Measurements from ENCODE around the gene VDAC2.

The VDAC2 gene

GRCh38 chr10:75233444-75234016 lies 22.9 kb downstream of the VDAC2 start:
- peak overlapping the region in 1 of 2 experiments; percentile 77 for H3K27ac ChIP-seq (ENCODE audit: insufficient read depth in 1 of 2, low read depth in 1 of 2, low read length in 2 of 2, poor library complexity in 1 of 2, severe bottlenecking in 2 of 2)
- no peaks in the 10 kb centered on the region for H3K9me3 ChIP-seq (ENCODE audit: control extremely low read depth in 1 of 5, control insufficient read depth in 4 of 5, insufficient read depth in 2 of 5, low read depth in 1 of 5, low read length in 4 of 5)
- POLR2A ChIA-PET, result interaction anchor here (1.2 kb wide), 1 partner anchor 23 kb away, joined by 5 read pairs; the partner anchor contains the start of gene VDAC2
- peak overlapping the region in 5 of 7 experiments; percentile 21 to 79 (median 73) for H3K4me3 ChIP-seq (ENCODE audit: control insufficient read depth in 1 of 7, extremely low read depth in 1 of 7, insufficient read depth in 4 of 7, low read depth in 2 of 7, low read length in 6 of 7)
- 76% methylated on average over 10 of the region's 14 CpGs for WGBS (ENCODE audit: insufficient coverage)
- DNase-seq, result no peak
- CTCF ChIA-PET, result interaction anchor here (0.7 to 5.2 kb wide), 10 partner anchors 8 to 991 kb away, joined by 3 to 46 read pairs (median 6); partner anchors contain the start of gene VDAC2
- H3K4me1 ChIP-seq (ENCODE audit: control extremely low read depth in 1 of 4, control insufficient read depth in 4 of 4, insufficient read depth in 4 of 4, low read length in 3 of 4), result peaks cover 0 to 22% (median 16%) of the 10 kb centered on the region in 4 experiments
- H3K27me3 ChIP-seq (replicated peaks in 2 of 5; ENCODE audit: control insufficient read depth in 4 of 5, insufficient read depth in 5 of 5, low read length in 4 of 5), result no peaks in the 10 kb centered on the region
- peaks cover 4 to 42% (median 31%) of the 10 kb centered on the region in 4 experiments for H3K36me3 ChIP-seq (ENCODE audit: control insufficient read depth in 4 of 4, insufficient read depth in 4 of 4, low read length in 3 of 4)

DNA sequence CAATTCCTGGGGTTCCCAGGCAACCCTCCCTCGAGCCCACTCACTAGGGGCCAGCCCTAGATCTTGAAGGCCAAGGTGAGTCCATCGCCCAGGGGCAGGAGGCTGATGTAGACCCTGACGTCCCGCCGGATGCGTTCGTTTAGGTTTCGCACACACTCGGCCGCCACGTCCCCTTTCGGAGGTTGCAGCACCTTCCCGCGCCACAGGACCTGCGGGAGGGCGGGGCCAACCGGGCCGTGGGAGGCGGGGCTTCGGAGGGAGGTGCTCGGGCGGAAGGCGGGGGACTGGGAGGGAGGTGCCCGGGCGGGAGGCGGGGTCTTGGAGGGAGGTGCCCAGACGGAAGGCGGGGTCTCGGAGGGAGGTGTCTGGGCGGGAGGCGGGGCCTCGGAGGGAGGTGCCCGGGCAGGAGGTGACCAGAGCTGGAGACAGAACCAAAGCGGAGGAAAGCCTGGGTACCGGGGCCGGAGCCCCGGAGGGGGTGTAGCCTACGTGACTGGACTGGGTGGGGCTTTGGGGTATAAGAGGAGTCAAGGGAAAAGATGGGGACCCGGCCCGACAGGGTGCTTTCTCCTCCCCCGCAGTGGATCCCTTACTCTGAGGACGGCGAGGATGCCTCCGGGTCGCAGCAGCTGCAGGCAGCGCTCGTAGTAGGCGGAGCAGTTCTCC lies 23.6 kb downstream of the VDAC2 start:
- no peaks in the 10 kb centered on the region for H3K27me3 ChIP-seq (replicated peaks in 2 of 5; ENCODE audit: control insufficient read depth in 4 of 5, insufficient read depth in 5 of 5, low read length in 4 of 5)
- ChIA-PET CTCF (interaction anchor here (0.7 to 5.2 kb wide), 10 partner anchors 8 to 990 kb away, joined by 3 to 46 read pairs (median 4); partner anchors contain the start of gene VDAC2), POLR2A (interaction anchor here (0.6 to 1.2 kb wide), 2 partner anchors 12 to 24 kb away, joined by 5 to 6 read pairs; partner anchors contain the start of gene VDAC2)
- 2% methylated on average over 35 of the region's 48 CpGs for WGBS (ENCODE audit: insufficient coverage)
- no peaks in the 10 kb centered on the region for H3K9me3 ChIP-seq (ENCODE audit: control extremely low read depth in 1 of 5, control insufficient read depth in 4 of 5, insufficient read depth in 2 of 5, low read depth in 1 of 5, low read length in 4 of 5)
- peaks cover 4 to 36% (median 26%) of the 10 kb centered on the region in 4 experiments for H3K36me3 ChIP-seq (ENCODE audit: control insufficient read depth in 4 of 4, insufficient read depth in 4 of 4, low read length in 3 of 4)
- peak; percentile 91 to 94 (median 94) for DNase-seq
- peak overlapping the region in 1 of 2 experiments; percentile 77 for H3K27ac ChIP-seq (ENCODE audit: insufficient read depth in 1 of 2, low read depth in 1 of 2, low read length in 2 of 2, poor library complexity in 1 of 2, severe bottlenecking in 2 of 2)
- peaks cover 0 to 22% (median 16%) of the 10 kb centered on the region in 4 experiments for H3K4me1 ChIP-seq (ENCODE audit: control extremely low read depth in 1 of 4, control insufficient read depth in 4 of 4, insufficient read depth in 4 of 4, low read length in 3 of 4)
- peak overlapping the region; percentile 50 to 86 (median 78) for H3K4me3 ChIP-seq (ENCODE audit: control insufficient read depth in 1 of 7, extremely low read depth in 1 of 7, insufficient read depth in 4 of 7, low read depth in 2 of 7, low read length in 6 of 7)

GRCh38 chr10:75234683-75235374 lies 24.2 kb downstream of the VDAC2 start:
- Histone ChIP-seq H3K27ac (ENCODE audit: insufficient read depth in 1 of 2, low read depth in 1 of 2, low read length in 2 of 2, poor library complexity in 1 of 2, severe bottlenecking in 2 of 2) (peak overlapping the region in 1 of 2 experiments; percentile 43), H3K4me1 (ENCODE audit: control extremely low read depth in 1 of 4, control insufficient read depth in 4 of 4, insufficient read depth in 4 of 4, low read length in 3 of 4) (peaks cover 0 to 22% (median 16%) of the 10 kb centered on the region in 4 experiments), H3K36me3 (ENCODE audit: control insufficient read depth in 4 of 4, insufficient read depth in 4 of 4, low read length in 3 of 4) (peaks cover 4 to 30% (median 22%) of the 10 kb centered on the region in 4 experiments), H3K4me3 (ENCODE audit: control insufficient read depth in 1 of 7, extremely low read depth in 1 of 7, insufficient read depth in 4 of 7, low read depth in 2 of 7, low read length in 6 of 7) (peak overlapping the region; percentile 50 to 86 (median 78)), H3K9me3 (ENCODE audit: control extremely low read depth in 1 of 5, control insufficient read depth in 4 of 5, insufficient read depth in 2 of 5, low read depth in 1 of 5, low read length in 4 of 5) (no peaks in the 10 kb centered on the region), H3K27me3 (replicated peaks in 2 of 5; ENCODE audit: control insufficient read depth in 4 of 5, insufficient read depth in 5 of 5, low read length in 4 of 5) (no peaks in the 10 kb centered on the region)
- peak in 1 of 3 donors; percentile 10 for DNase-seq
- under 1% methylated on average over 60 of the region's 62 CpGs for WGBS (ENCODE audit: insufficient coverage)
- CTCF ChIA-PET, result interaction anchor here (0.8 to 5.2 kb wide), 12 partner anchors 9 to 991 kb away, joined by 3 to 46 read pairs (median 4); partner anchors contain the start of gene VDAC2
- POLR2A ChIA-PET, result interaction anchor here (0.6 kb wide), 1 partner anchor 12 kb away, joined by 6 read pairs; no protein-coding TSS in a partner anchor

GRCh38 chr10:75235375-75236177 lies 25.0 kb downstream of the VDAC2 start, which contains the start of gene COMTD1:
Gene COMTD1, minus strand, starts transcription at chr10:75235957. Its CDS starts 29 bp downstream, at chr10:75235928.
- peak within 1 kb of the TSS; percentile 50 to 86 (median 78) for H3K4me3 ChIP-seq (ENCODE audit: control insufficient read depth in 1 of 7, extremely low read depth in 1 of 7, insufficient read depth in 4 of 7, low read depth in 2 of 7, low read length in 6 of 7)
- no peaks in the 10 kb centered on the region for H3K27me3 ChIP-seq (replicated peaks in 2 of 5; ENCODE audit: control insufficient read depth in 4 of 5, insufficient read depth in 5 of 5, low read length in 4 of 5)
- peaks cover 0 to 22% (median 16%) of the 10 kb centered on the region in 4 experiments for H3K4me1 ChIP-seq (ENCODE audit: control extremely low read depth in 1 of 4, control insufficient read depth in 4 of 4, insufficient read depth in 4 of 4, low read length in 3 of 4)
- POLR2A ChIA-PET, result no interaction called here
- WGBS (ENCODE audit: insufficient coverage), result under 1% methylated on average over 54 of the region's 76 CpGs
- no peaks in the 10 kb centered on the region for H3K9me3 ChIP-seq (ENCODE audit: control extremely low read depth in 1 of 5, control insufficient read depth in 4 of 5, insufficient read depth in 2 of 5, low read depth in 1 of 5, low read length in 4 of 5)
- peak within 1 kb of the TSS in 1 of 2 experiments; percentile 43 for H3K27ac ChIP-seq (ENCODE audit: insufficient read depth in 1 of 2, low read depth in 1 of 2, low read length in 2 of 2, poor library complexity in 1 of 2, severe bottlenecking in 2 of 2)
- H3K36me3 ChIP-seq (ENCODE audit: control insufficient read depth in 4 of 4, insufficient read depth in 4 of 4, low read length in 3 of 4), result peaks cover 4 to 24% (median 20%) of the 10 kb centered on the region in 4 experiments
- peak; percentile 87 to 92 (median 89) for DNase-seq
- CTCF ChIA-PET, result interaction anchor here (0.6 to 2.7 kb wide), 18 partner anchors 10 to 992 kb away, joined by 3 to 13 read pairs (median 3); partner anchors contain the start of gene VDAC2

DNA sequence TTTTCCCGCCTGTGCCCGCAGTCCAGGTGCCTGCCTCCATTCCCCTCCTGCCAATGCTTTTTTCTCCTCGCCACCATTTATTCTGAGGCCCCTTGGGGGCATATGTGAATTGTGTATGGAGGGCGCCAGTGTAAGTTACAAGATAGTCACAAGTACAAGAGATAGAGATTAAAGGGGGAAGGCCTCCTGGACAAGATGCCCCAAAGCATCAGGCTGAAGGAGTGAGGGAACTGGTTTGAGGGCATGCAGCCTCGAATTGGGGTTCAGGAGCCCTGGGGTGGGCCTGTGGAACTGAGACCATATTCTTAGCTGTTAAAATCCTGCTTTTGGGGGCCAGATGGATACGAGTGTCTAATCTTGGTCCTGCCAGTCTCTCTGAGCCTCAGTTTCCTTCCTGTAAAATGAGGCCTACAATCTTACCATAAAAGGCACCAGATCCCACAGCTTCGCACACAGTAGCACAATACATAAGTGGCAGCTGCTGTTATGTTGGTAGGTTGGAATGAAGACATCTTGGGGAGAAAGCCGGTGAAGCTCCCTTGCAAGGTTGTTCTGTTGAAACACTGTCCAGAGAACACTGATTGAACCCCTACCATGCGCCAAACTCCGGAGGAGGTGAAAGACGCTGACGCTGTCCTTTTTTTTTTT lies 25.7 kb downstream of the VDAC2 start:
- H3K4me3 ChIP-seq (ENCODE audit: control insufficient read depth in 1 of 7, extremely low read depth in 1 of 7, insufficient read depth in 4 of 7, low read depth in 2 of 7, low read length in 6 of 7), result peak overlapping the region in 3 of 7 experiments; percentile 76 to 79 (median 78)
- H3K9me3 ChIP-seq (ENCODE audit: control extremely low read depth in 1 of 5, control insufficient read depth in 4 of 5, insufficient read depth in 2 of 5, low read depth in 1 of 5, low read length in 4 of 5), result no peaks in the 10 kb centered on the region
- POLR2A ChIA-PET, result interaction anchor here (0.6 kb wide), 1 partner anchor 281 kb away, joined by 3 read pairs; no protein-coding TSS in a partner anchor
- CTCF ChIA-PET, result interaction anchor here (0.5 to 2.7 kb wide), 19 partner anchors 11 to 993 kb away, joined by 3 to 17 read pairs (median 4); partner anchors contain the start of gene VDAC2
- no peak for DNase-seq
- H3K36me3 ChIP-seq (ENCODE audit: control insufficient read depth in 4 of 4, insufficient read depth in 4 of 4, low read length in 3 of 4), result peaks cover 4 to 21% (median 16%) of the 10 kb centered on the region in 4 experiments
- H3K27me3 ChIP-seq (replicated peaks in 2 of 5; ENCODE audit: control insufficient read depth in 4 of 5, insufficient read depth in 5 of 5, low read length in 4 of 5), result no peaks in the 10 kb centered on the region
- WGBS (ENCODE audit: insufficient coverage), result 71% methylated on average over 8 of the region's 12 CpGs
- peaks cover 0 to 22% (median 16%) of the 10 kb centered on the region in 4 experiments for H3K4me1 ChIP-seq (ENCODE audit: control extremely low read depth in 1 of 4, control insufficient read depth in 4 of 4, insufficient read depth in 4 of 4, low read length in 3 of 4)
- no peak overlapping the region for H3K27ac ChIP-seq (ENCODE audit: insufficient read depth in 1 of 2, low read depth in 1 of 2, low read length in 2 of 2, poor library complexity in 1 of 2, severe bottlenecking in 2 of 2)
